H1 (cell line): Measurements from ENCODE around the gene SLC1A6. TPM values are rescaled to one million over a fixed set of nuclear protein-coding genes. Genes with fewer than 3 reads are reported as not detected.

Experiments used
- CTCF ChIA-PET: fragments of 300-600 bp; sonication (Branson Sonifier 250); formaldehyde crosslinking; loops from one replicate; lab custom pipeline; 2021; ENCODE audit not compliant: partially characterized antibody; lab: Charles Lee
- POLR2A ChIA-PET: fragments of 300-600 bp; sonication (Branson Sonifier 250); formaldehyde crosslinking; loops from one replicate; lab custom pipeline; 2021; ENCODE audit warnings: inconsistent platforms; ENCODE audit not compliant: partially characterized antibody; lab: Charles Lee
- DNase-seq, 2 experiments: peaks; one replicate each; pipeline versions ENCODE4 v3.0.0 to v3.0.0-alpha.2; 2010 to 2022; ENCODE audit warnings: low spot score in 2 of 2, low read depth in 1 of 2, mixed read lengths in 1 of 2
- FAIRE-seq: peaks from 2 replicates; lab custom pipeline; 2011; peaks lifted over from hg19 to GRCh38; lab: Jason Lieb, UNC
- H2AFZ ChIP-seq: 2 replicates; pipeline ENCODE4 v1.8.1; 2012; ENCODE audit warnings: low read length, inconsistent platforms
- H2AK5ac ChIP-seq: 2 replicates; pipeline ENCODE4 v1.6.1; 2013; ENCODE audit warnings: low read depth, low read length
- H2BK120ac ChIP-seq: replicated peaks from 2 replicates; pipeline ENCODE3; 2013; ENCODE audit warnings: low read depth, low read length, inconsistent platforms
- H2BK12ac ChIP-seq: 2 replicates; pipeline ENCODE4 v1.6.1; 2013; ENCODE audit warnings: low read depth, low read length
- H2BK15ac ChIP-seq: 2 replicates; pipeline ENCODE4 v1.6.1; 2013; ENCODE audit warnings: low read length
- H2BK20ac ChIP-seq: 2 replicates; pipeline ENCODE4 v1.6.1; 2013; ENCODE audit warnings: low read length
- H2BK5ac ChIP-seq: 2 replicates; pipeline ENCODE4 v1.6.1; 2013; ENCODE audit warnings: low read depth, low read length
- H3K14ac ChIP-seq: 2 replicates; pipeline ENCODE4 v1.6.1; 2013; ENCODE audit warnings: inconsistent platforms; ENCODE audit not compliant: insufficient read length
- H3K18ac ChIP-seq: 2 replicates; pipeline ENCODE4 v1.6.1; 2013; ENCODE audit warnings: low read length; ENCODE audit errors: extremely low read depth
- H3K23ac ChIP-seq: 2 replicates; pipeline ENCODE4 v1.6.1; 2013; ENCODE audit warnings: inconsistent platforms; ENCODE audit not compliant: insufficient read length
- H3K23me2 ChIP-seq: 2 replicates; pipeline ENCODE4 v1.6.1; 2013; ENCODE audit warnings: low read depth, low read length
- H3K27ac ChIP-seq: 2 replicates; pipeline ENCODE4 v1.6.1; 2011; ENCODE audit warnings: low read depth, low read length, inconsistent platforms
- H3K27me3 ChIP-seq, 4 experiments: replicated peaks in 1 of 4; 1 replicate in 1 of 4; 2 replicates in 3 of 4; pipeline versions ENCODE4 v1.6.1 to v1.8.1; 2011 to 2013; ENCODE audit warnings: low read length in 3 of 4, mild to moderate bottlenecking in 3 of 4, inconsistent platforms in 2 of 4, mixed read lengths in 2 of 4, moderate library complexity in 1 of 4; ENCODE audit not compliant: control insufficient read depth in 3 of 4, insufficient read depth in 3 of 4; ENCODE audit errors: extremely low read depth in 1 of 4
- H3K36me3 ChIP-seq, 4 experiments: 2 replicates each; pipeline versions ENCODE4 v1.6.1 to v1.8.1; 2011 to 2013; ENCODE audit warnings: mild to moderate bottlenecking in 4 of 4, low read length in 3 of 4, moderate library complexity in 2 of 4, control low read depth in 1 of 4, inconsistent platforms in 1 of 4; ENCODE audit not compliant: insufficient read depth in 4 of 4, control insufficient read depth in 2 of 4
- H3K4ac ChIP-seq: replicated peaks from 2 replicates; pipeline ENCODE3; 2013; ENCODE audit warnings: low read length, low read depth, mixed read lengths, inconsistent platforms; ENCODE audit not compliant: insufficient read length
- H3K4me1 ChIP-seq, 4 experiments: replicated peaks in 1 of 4; 1 replicate in 1 of 4; 2 replicates in 3 of 4; pipeline versions ENCODE4 v1.6.1 to v1.8.1; 2011 to 2013; ENCODE audit warnings: low read length in 3 of 4, inconsistent platforms in 2 of 4, mixed read lengths in 1 of 4; ENCODE audit not compliant: insufficient read depth in 4 of 4, control insufficient read depth in 3 of 4
- H3K4me2 ChIP-seq, 2 experiments: 2 replicates each; pipeline versions ENCODE4 v1.6.1 to v1.8.1; 2011 to 2013; ENCODE audit warnings: low read depth in 2 of 2, low read length in 2 of 2, control low read depth in 1 of 2, inconsistent platforms in 1 of 2, mild to moderate bottlenecking in 1 of 2; ENCODE audit not compliant: insufficient read depth in 1 of 2
- H3K4me3 ChIP-seq, 4 experiments: fragments of 200-600, 300-600 bp in 1 of 4; sonication (generic), shearing (Covaris generic), sonication (Bioruptor Twin) in 1 of 4; 2 replicates each; pipeline versions ENCODE4 v1.5.1 to v1.8.1; 2011 to 2016; ENCODE audit warnings: low read length in 4 of 4, low read depth in 3 of 4, control low read depth in 2 of 4, inconsistent platforms in 2 of 4, mild to moderate bottlenecking in 2 of 4, mixed read lengths in 1 of 4, moderate library complexity in 1 of 4; ENCODE audit not compliant: insufficient read depth in 2 of 4; ENCODE audit errors: extremely low read depth in 1 of 4
- H3K56ac ChIP-seq: replicated peaks from 2 replicates; pipeline ENCODE3; 2013; ENCODE audit warnings: low read depth, mild to moderate bottlenecking, mixed read lengths, low read length, inconsistent platforms; ENCODE audit not compliant: insufficient read length
- H3K79me1 ChIP-seq: 2 replicates; pipeline ENCODE4 v1.6.1; 2013; ENCODE audit warnings: low read depth, low read length, control low read depth
- H3K79me2 ChIP-seq, 2 experiments: 2 replicates each; pipeline versions ENCODE4 v1.6.1 to v1.8.1; 2012 to 2013; ENCODE audit warnings: low read length in 2 of 2, mild to moderate bottlenecking in 2 of 2, inconsistent platforms in 1 of 2; ENCODE audit not compliant: insufficient read depth in 2 of 2, control insufficient read depth in 1 of 2
- H3K9ac ChIP-seq, 4 experiments: replicated peaks in 1 of 4; 1 replicate in 1 of 4; 2 replicates in 3 of 4; pipeline versions ENCODE4 v1.6.1 to v1.8.1; 2011 to 2013; ENCODE audit warnings: low read depth in 3 of 4, low read length in 3 of 4, control low read depth in 2 of 4, mild to moderate bottlenecking in 2 of 4, moderate library complexity in 2 of 4, inconsistent platforms in 1 of 4; ENCODE audit errors: extremely low read depth in 1 of 4
- H3K9me3 ChIP-seq, 2 experiments: 2 replicates each; pipeline versions ENCODE4 v1.6.1 to v1.8.1; 2012 to 2013; ENCODE audit warnings: mild to moderate bottlenecking in 2 of 2, moderate library complexity in 2 of 2, control low read depth in 1 of 2, inconsistent platforms in 1 of 2, low read depth in 1 of 2, low read length in 1 of 2, mixed read lengths in 1 of 2; ENCODE audit not compliant: insufficient read depth in 2 of 2
- H4K20me1 ChIP-seq, 2 experiments: replicated peaks in 1 of 2; 2 replicates each; pipeline versions ENCODE3 to v1.8.1; 2011 to 2013; ENCODE audit warnings: inconsistent platforms in 2 of 2, low read length in 2 of 2, mild to moderate bottlenecking in 1 of 2; ENCODE audit not compliant: insufficient read depth in 2 of 2, control insufficient read depth in 1 of 2
- H4K5ac ChIP-seq: 2 replicates; pipeline ENCODE4 v1.6.1; 2013; ENCODE audit warnings: low read length, low read depth, mixed read lengths, inconsistent platforms; ENCODE audit not compliant: insufficient read length
- H4K8ac ChIP-seq: 2 replicates; pipeline ENCODE4 v1.8.0; 2013; ENCODE audit warnings: mild to moderate bottlenecking, moderate library complexity, low read length, inconsistent platforms; ENCODE audit not compliant: insufficient read depth; ENCODE audit errors: extremely low read depth
- H4K91ac ChIP-seq: replicated peaks from 2 replicates; pipeline ENCODE3; 2013; ENCODE audit warnings: low read length, mixed read lengths, inconsistent platforms; ENCODE audit not compliant: insufficient read length
- ASH2L ChIP-seq: fragments of 200-600, 300-600 bp; sonication (generic); IDR thresholded peaks from one replicate; pipeline ENCODE4 v1.7.1; 2017; ENCODE audit warnings: low read length
- CBX5 ChIP-seq: fragments of 300-800, 300-1000 bp; sonication (generic); IDR thresholded peaks from 2 replicates; pipeline ENCODE4 v1.7.1; 2016; ENCODE audit warnings: antibody characterized with exemption, low read length, low read depth
- CREB1 ChIP-seq: IDR thresholded peaks from 2 replicates; pipeline ENCODE4 v1.6.1; 2012; ENCODE audit warnings: inconsistent platforms
- CTBP2 ChIP-seq: IDR thresholded peaks from 2 replicates; pipeline ENCODE4 v1.7.0; 2011; ENCODE audit warnings: borderline replicate concordance, mild to moderate bottlenecking, moderate library complexity, mixed read lengths, low read length; ENCODE audit not compliant: insufficient read depth, insufficient read length
- EGR1 ChIP-seq: IDR thresholded peaks from 2 replicates; pipeline ENCODE4 v1.6.1; 2011; ENCODE audit warnings: low read depth, low read length, borderline replicate concordance
- EP300 ChIP-seq, 2 experiments: IDR thresholded peaks; 1 replicate in 1 of 2; 2 replicates in 1 of 2; pipeline ENCODE4 v1.6.1; 2011 to 2012; ENCODE audit warnings: low read depth in 2 of 2, low read length in 2 of 2, mild to moderate bottlenecking in 2 of 2, borderline replicate concordance in 1 of 2, inconsistent platforms in 1 of 2, moderate library complexity in 1 of 2
- GABPA ChIP-seq: IDR thresholded peaks from 2 replicates; pipeline ENCODE4 v1.6.1; 2011; ENCODE audit warnings: mild to moderate bottlenecking, low read length, moderate library complexity, borderline replicate concordance; ENCODE audit not compliant: insufficient read depth
- KDM4A ChIP-seq: IDR thresholded peaks from one replicate; pipeline ENCODE4 v1.7.1; 2012; ENCODE audit warnings: low read depth, mild to moderate bottlenecking, moderate library complexity, low read length, inconsistent platforms; ENCODE audit not compliant: severe bottlenecking
- MAFK ChIP-seq: IDR thresholded peaks from 2 replicates; pipeline ENCODE4 v1.6.1; 2012; ENCODE audit warnings: low read depth, mild to moderate bottlenecking, improper control_type of control experiment, low read length
- MAX ChIP-seq: IDR thresholded peaks from 2 replicates; pipeline ENCODE4 v1.6.1; 2012; ENCODE audit warnings: inconsistent platforms
- NRF1 ChIP-seq: IDR thresholded peaks from 2 replicates; pipeline ENCODE4 v1.6.1; 2011; ENCODE audit warnings: mild to moderate bottlenecking, low read depth, low read length, improper control_type of control experiment
- POLR2A ChIP-seq, 2 experiments: IDR thresholded peaks; 1 replicate in 1 of 2; 2 replicates in 1 of 2; pipeline ENCODE4 v1.6.1; 2011; ENCODE audit warnings: low read depth in 2 of 2, low read length in 2 of 2, mild to moderate bottlenecking in 2 of 2; ENCODE audit errors: control extremely low read depth in 1 of 2
- SIN3A ChIP-seq, 2 experiments: IDR thresholded peaks in 1 of 2; conservative IDR thresholded peaks in 1 of 2; 2 replicates each; pipeline ENCODE4 v1.6.1; 2011 to 2012; ENCODE audit warnings: low read length in 2 of 2, improper control_type of control experiment in 1 of 2, low read depth in 1 of 2, mild to moderate bottlenecking in 1 of 2
- SUZ12 ChIP-seq: fragments of 200-600 bp; sonication (generic); IDR thresholded peaks from 2 replicates; pipeline ENCODE4 v1.6.1; 2012; ENCODE audit warnings: mild to moderate bottlenecking, inconsistent platforms, low read length, moderate library complexity, mixed read lengths
- TCF12 ChIP-seq: IDR thresholded peaks from 2 replicates; pipeline ENCODE4 v1.6.1; 2011; ENCODE audit warnings: low read depth, mild to moderate bottlenecking, low read length
- WGBS, 2 experiments: shearing (Covaris generic) in 1 of 2; methylation state at CpG; one replicate each; pipeline versions ENCODE4 v1.1.6 to v1.1.7; 2013 to 2015; ENCODE audit warnings: low lambda C conversion rate in 2 of 2, mixed read lengths in 2 of 2, inconsistent platforms in 1 of 2, low coverage in 1 of 2, missing lambda C conversion rate in 1 of 2; ENCODE audit not compliant: insufficient replicate concordance in 2 of 2, insufficient coverage in 1 of 2, insufficient read length in 1 of 2; ENCODE audit errors: extremely low coverage in 1 of 2, missing lambda C conversion rate in 1 of 2; 5-methylcytosine and 5-hydroxymethylcytosine counted together
- polyA plus RNA-seq, 7 experiments: library from polyadenylated mRNA; depleted of rRNA in 3 of 7; stranded (reverse) in 5 of 7; unstranded in 2 of 7; fragments of >200 nt in 5 of 7; fragments of 200-250 nt in 2 of 7; gene quantifications; 1 replicate in 5 of 7; 2 replicates in 1 of 7; 4 replicates in 1 of 7; pipeline versions ENCODE4 v1.2.1 to v1.2.3, GENCODE V29; 2011 to 2013; ENCODE audit warnings: missing spikeins in 2 of 7, mixed read lengths in 2 of 7
- total RNA-seq: library from RNA; stranded (reverse); fragmentation: NEBNext Ultra II Directional; extraction: Animal tissue kit (Norgen Biotek cat#: 25700); gene quantifications from 2 replicates; pipeline ENCODE4 v1.2.1, GENCODE V29; 2021

The SLC1A6 gene
- total and polyA plus RNA-seq, 2 of the 8 experiments (the other 6 are each of a cell fraction or from before 2014, with no cell fraction given): 14.0 to 26.6 TPM

- no peak overlapping the region for H3K18ac ChIP-seq
- no peak overlapping the region for H2BK20ac ChIP-seq
- ChIA-PET CTCF (no interaction called here), POLR2A (no interaction called here)
- H3K79me2 ChIP-seq: no peaks in the 10 kb centered on the region
- 78% methylated on average over 5 of the region's 5 CpGs; no CpG with 5 or more reads in 1 of the 2 experiments for whole genome bisulfite sequencing, 2 experiments
- FAIRE-seq (no peak), DNase-seq (no peak)
- no peak overlapping the region for H2AFZ ChIP-seq
- H3K4me1 ChIP-seq: no peaks in the 10 kb centered on the region
- no peak overlapping the region for H2BK12ac ChIP-seq
- H2BK120ac ChIP-seq: no peak overlapping the region
- H3K27me3 ChIP-seq: no peaks in the 10 kb centered on the region
- H2BK5ac ChIP-seq: no peak overlapping the region
- H3K27ac ChIP-seq: no peak overlapping the region
- no peak overlapping the region for H3K4me2 ChIP-seq
- no peak overlapping the region for H2AK5ac ChIP-seq
- H3K56ac ChIP-seq: no peak overlapping the region
- no peak overlapping the region for H3K4me3 ChIP-seq
- no peak overlapping the region for H3K14ac ChIP-seq
- H4K91ac ChIP-seq: no peak overlapping the region
- no peak overlapping the region for H4K8ac ChIP-seq
- no peak overlapping the region for H4K5ac ChIP-seq
- no peak overlapping the region for H2BK15ac ChIP-seq
- no peaks in the 10 kb centered on the region for H3K36me3 ChIP-seq
- H4K20me1 ChIP-seq: no peaks in the 10 kb centered on the region
- peaks cover 23 to 48% of the 10 kb centered on the region in 2 experiments for H3K9me3 ChIP-seq
- H3K23me2 ChIP-seq: no peaks in the 10 kb centered on the region
- no peaks in the 10 kb centered on the region for H3K79me1 ChIP-seq
- no peak overlapping the region for H3K23ac ChIP-seq
- H3K9ac ChIP-seq: no peak overlapping the region
- no peak overlapping the region for H3K4ac ChIP-seq
- TF ChIP-seq MAX (no peak), TCF12 (no peak), SIN3A (conservative IDR thresholded peaks at IDR 0.05 in 1 of 2, IDR thresholded peaks at IDR 0.05 in 1 of 2; ENCODE audit: low read depth in 1 of 2, low read length in 2 of 2) (no peak), KDM4A (no peak), NRF1 (no peak), MAFK (no peak), POLR2A (IDR thresholded peaks at IDR 0.05; ENCODE audit: control extremely low read depth in 1 of 2, low read depth in 2 of 2, low read length in 2 of 2) (no peak), EP300 (IDR thresholded peaks at IDR 0.05; ENCODE audit: borderline replicate concordance in 1 of 2, low read depth in 2 of 2, low read length in 2 of 2) (no peak), CREB1 (no peak), EGR1 (no peak), SUZ12 (no peak), CBX5 (no peak), CTBP2 (no peak), ASH2L (no peak), GABPA (no peak)
These were observed 62.8 kb downstream of the SLC1A6 start for GRCh38 chr19:14916848-14917247.
